GM13977 (cell line): ENCODE results near the gene FAM72C.
"Not testable (repeated sequence)": the region's sequence is repeated elsewhere in the genome, so short reads cannot be mapped to it uniquely, and the experiment has no call there.

Experiments used
- DNase-seq: peaks from one replicate; pipeline ENCODE4 v3.0.0; 2012; ENCODE audit warnings: low spot score
- in situ Hi-C: fragments of 300-500 bp; cut with MboI; formaldehyde crosslinking; loops from one replicate; pipeline ENCODE4 v1.12.0; 2022; ENCODE audit warnings: low sequenced_read_pairs, low pct_unique_long_range_greater_than_20kb, mixed read lengths, inconsistent platforms; ENCODE audit not compliant: unreplicated experiment

Gene FAM72C

DNA sequence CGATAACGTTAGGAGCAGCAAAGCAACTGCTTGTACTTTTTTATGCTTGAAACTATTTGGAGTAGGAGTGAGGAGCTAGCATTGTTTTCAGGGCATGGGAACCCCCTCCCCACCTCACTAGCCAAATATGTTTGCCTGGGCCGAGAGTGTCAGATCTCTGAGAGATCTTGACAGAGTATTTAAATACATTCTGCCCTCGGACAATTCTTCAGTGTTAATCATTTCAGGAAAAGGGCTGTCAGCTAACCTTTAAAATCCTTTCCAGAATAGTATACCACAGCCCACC lies 17.6 kb upstream of the FAM72C start:
- in situ Hi-C loops = not testable (repeated sequence)

DNA sequence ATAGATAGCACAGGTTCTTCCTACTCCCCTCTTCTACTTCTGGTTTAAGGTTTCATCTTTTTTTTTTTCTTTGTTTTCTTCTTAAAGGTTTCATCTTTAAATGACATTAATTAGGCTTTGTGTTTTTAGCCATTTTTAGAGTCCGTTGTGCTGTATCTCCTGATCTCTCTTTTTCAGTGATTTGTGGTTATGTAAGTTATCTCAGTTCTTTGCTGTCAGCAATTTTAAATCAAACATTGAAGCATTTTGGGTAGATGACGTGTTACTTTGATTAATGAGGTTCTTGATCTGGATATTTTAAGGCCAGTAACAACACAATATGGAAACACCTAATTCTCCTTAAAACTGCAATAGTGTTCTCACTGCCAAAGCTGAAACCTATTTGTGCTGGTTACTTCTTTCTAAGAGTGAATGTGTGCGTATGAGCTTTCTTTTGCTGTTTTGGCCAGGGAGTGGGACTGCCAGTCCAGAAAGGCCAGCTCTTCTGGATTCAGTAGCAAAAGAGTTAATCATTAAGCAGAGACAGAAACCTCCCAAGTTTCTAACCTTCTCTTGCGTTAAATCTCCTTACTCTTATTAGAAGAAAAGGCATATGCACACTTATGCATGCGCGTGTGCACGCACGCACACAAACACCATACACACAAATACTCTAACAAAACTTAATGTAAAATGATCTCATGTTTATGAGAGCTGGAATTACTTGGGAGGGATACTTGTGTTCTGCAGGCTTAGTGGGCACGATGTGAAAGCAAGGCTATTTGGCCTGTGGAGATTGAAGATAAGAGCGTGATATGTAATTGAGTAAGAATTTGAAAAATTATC lies 17.0 kb upstream of the FAM72C start:
- in situ Hi-C loops, DNase-seq: not testable (repeated sequence)

More for the DNA sequence above, 17.6 kb upstream of the FAM72C start:
- not testable (repeated sequence) for DNase-seq

DNA sequence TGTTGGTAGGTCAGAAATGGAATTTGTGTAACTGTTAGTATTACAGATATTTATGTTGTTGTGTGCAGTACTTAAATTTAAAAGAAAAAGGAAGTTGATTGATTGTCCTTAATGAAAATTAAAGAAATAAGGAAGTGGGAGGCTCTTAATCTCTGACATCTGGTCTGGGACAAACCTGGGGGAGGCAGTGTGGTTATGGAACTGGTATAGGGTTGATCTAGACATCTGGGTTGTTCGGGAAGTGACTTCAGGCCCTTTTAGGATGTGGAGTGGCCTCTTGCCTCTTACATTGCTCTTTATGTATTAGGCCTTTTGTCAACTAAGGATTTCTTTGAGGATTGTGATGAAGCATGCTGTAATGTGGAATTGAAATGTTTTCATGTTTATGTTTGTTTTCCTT lies 16.1 kb upstream of the FAM72C start:
- DNase-seq, in situ Hi-C loops: not testable (repeated sequence)

DNA sequence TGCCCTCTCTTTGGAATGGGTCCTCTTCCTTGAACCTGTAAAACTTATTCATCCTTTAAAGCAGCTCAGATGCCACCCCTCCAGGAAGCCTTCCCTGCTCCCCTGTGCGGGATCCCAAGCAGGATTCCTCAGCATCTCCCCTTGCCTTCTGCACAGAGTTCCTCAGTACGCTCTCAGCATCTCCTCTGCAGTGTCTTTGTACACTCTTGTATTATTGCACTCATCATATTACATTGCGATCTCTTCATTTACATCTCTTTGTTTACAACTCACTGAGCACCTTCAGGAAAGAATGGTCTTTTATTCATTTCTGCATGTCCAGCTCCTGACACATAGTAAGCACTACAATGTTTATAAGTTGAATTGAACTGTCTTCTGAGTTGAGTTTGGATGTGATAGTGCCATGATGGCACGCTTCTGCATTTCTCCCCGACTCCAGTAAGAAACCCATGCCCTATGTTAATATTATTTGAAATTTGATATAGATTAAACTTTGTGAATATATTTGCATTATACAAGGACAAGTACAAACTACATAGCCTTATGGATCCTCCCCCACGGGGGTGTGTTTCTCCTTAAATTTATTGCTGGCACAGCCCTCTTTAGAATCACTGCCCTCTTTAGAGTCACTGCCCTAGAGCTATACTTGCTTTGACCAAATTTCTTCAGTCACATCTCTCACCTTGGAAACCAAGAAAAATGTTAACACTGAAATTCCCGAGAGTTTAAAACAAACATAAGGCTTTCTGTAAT lies 13.1 kb upstream of the FAM72C start:
- in situ Hi-C loops, DNase-seq: not testable (repeated sequence)

DNA sequence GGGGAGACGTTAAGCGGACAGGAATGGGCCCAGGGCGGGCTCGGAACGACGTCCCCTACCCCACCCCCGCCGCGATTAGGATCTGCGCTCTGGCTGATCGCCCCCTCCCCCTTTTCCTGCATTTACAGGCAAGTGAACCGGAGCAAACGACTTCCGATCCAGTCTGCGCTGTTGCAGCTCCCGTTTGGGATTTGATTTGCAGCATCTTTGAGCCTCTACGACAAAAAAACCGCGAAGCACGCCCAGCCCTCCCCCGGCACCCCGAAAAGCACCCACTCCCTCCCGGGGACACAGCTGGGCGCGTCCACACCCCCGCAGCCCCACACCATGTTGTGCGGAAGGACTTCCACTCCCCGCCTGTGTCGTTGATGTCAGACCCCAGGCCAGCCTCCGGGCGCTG lies 2.6 kb upstream of the FAM72C start:
- DNase-seq, in situ Hi-C loops: not testable (repeated sequence)

DNA sequence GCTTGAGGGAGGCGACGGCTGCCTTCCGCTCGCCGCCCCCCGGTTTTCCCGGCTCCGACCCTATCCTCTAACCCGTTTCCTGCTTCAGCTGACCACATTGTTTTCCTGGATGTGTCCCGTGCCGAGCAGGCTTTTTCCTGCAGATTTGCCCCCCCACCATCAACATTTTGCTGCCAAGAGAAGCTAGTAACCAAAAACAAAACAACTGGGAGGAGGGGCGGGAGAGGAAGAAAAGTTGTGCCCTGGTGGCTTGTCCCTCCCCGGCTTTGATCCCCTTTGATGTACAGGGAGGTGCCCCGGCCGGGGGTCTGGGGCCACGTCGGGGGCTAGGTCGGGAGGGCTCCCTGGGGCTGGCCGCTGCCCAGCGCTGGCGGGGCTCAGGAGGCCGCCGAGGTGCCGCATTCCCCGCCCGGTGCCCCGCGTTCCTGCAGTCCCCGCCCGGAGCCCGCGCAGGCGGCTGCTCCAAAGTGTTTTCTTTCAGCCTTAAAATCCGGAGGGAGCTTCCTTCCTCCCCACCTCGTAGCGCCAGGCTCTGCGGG lies 2.2 kb upstream of the FAM72C start:
- DNase-seq, in situ Hi-C loops: not testable (repeated sequence)

DNA sequence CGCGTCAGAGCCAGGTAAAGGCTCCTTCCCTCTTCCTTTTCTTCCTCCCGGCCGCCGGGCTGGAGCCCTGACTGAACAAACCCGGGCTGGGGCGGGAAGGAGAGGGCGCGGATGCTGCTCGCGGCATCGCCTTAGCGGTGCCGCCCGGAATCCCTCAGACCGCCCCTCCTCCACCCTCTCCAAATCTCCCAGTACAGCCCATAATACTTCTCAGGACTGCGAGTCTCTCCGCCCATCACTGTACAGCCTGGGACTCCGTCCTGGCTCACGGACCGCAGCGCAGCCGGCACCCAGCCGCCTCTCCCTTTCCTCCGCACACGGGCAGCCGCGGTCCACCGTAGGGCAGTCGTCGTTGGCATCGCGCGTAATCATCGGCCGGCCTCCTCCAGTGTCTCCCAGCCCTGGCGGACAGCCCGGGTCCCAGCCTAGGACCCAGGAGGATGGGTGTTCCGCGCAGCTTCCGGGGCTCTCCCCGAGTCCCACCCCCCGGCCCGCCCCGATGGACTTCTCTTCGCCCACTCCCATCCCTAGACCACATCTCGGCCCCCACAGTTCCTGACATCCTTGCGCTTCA lies 1.1 kb upstream of the FAM72C start:
- DNase-seq = not testable (repeated sequence)

DNA sequence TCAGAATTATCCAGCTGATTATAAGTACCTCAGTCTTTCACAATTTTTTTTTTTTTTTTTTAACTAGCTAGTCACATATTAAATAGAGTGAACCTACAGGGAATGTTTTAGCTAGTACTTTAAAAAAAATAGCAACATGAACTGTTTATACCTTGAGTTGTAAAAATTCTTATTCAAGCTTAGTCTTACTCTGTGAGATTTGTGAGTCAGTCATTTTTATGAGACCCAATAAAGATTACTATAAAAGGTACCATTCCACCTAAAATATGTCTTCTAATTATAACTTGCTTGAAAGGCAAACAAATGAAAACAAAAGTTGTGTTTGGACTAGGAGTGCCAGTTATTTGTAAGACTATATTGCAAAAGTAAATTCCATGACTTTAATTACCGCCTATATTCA lies 5.9 kb downstream of the FAM72C start:
- in situ Hi-C loops, DNase-seq: not testable (repeated sequence)

More for the DNA sequence above, 1.1 kb upstream of the FAM72C start:
- in situ Hi-C loops = not testable (repeated sequence)

DNA sequence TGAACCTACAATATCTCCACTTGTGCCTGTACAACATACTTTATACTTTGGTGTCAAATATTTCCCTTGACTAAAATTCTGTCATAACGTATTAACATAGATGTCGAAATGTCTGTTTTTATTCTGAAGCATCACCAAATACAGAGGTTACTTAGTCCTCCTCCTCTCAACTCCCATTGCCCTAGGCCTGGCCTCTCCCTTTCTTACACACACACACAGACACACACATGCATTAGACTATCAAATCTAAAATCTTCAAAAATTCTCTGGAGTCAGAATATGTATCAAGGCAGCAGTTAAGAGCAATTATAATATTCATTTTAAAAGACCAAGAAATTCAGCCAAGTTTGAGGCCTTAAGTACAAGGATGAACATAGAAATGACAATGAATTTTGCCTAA lies 7.5 kb downstream of the FAM72C start:
- DNase-seq, in situ Hi-C loops: not testable (repeated sequence)

DNA sequence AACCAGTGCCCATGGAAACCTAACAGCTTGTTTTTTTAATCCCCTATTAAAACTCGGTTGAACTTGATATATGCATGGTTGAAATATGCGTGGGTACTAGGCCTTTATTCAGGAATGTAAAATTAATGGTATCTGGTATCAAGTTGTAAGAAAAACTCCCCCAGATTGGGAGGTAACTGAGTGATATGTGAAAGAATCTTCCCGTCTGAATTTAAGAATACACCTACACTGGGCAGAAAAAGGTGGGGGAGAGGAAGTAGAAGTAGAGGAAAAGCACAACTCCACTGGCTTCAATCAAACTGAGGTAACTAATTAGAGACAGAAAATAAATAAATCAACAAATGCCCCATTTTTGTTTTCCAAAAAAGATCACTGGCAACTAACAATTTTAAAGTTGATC lies 15.9 kb downstream of the FAM72C start:
- DNase-seq, in situ Hi-C loops: not testable (repeated sequence)

DNA sequence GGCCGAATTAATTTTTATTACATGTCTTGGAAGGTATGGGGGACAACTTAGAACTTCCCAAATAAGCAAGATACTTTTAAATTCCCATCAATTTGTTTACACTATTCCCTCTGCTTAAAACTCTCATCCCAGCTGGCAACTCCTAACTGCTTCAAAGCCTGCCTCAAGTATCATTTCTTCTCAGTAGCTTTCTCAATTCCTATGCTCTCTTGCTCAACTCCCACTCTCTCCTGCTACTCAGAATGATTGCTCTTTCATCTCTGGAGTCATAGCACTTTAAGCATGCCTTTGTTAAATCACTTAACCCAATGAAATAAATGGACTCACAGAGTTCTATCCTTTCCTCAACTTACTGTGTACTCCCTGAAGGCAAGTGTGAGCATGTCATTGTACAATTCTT lies 18.9 kb downstream of the FAM72C start:
- in situ Hi-C loops, DNase-seq: not testable (repeated sequence)

DNA sequence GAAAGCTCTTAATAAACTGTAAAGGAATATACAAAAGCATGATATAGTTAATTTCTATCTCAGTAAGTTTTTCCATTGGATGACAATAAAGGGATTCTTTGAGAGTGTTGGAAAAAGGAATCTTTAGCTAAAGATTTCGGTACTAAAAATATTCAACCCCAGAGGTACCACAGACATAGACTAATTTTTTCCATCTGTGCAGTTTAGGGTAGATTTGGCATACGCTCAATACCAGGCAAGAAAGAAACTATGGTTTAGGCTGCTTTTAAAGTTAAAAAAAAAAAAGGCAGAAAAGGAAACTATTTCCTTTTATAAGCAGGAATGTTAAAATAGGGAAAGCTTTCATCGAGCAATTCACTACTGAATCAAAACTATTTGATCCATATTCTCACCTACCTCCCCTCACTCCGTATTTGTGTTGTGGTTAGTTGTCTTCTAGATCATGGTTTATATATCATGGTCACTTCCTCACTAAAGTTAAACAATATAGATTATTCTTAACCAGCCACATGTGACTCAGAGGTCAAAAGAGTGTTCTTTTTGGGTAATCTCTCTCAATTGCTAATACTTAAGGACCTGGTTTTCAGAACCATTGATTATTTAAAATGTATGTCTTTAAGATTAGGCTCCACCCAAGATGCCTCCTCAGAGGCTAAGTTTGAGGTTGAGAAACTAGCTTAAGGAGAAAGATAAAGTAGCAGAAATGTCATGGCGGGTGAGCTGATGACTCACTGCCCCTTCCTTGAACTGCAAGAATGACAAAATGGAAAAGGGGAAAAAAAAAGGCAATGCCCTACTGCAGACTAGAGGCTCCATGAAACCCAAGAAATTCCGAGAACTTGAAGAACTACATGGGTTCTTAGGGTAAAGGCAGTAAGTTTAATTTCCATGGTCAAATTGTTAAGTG lies 20.0 kb downstream of the FAM72C start:
- in situ Hi-C loops, DNase-seq: not testable (repeated sequence)

DNA sequence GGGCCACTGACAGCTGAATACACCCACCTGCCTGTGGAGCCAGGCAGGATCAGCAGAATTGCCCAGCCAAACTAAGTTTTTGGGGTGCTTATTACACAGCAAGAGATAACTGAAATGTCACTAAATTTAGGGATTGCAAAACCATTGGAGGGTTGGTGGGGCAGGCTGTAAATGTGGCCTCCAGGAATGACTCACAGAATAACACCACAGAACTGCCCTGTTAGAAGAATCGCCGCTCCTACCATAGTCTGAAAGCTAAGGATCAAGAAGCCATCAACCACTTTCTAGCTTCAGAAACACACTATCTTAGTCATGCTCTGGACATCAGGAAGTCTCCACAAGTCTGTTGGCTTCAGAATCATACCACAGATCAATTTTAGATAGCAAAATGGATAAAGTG lies 24.0 kb downstream of the FAM72C start:
- DNase-seq, in situ Hi-C loops: not testable (repeated sequence)

DNA sequence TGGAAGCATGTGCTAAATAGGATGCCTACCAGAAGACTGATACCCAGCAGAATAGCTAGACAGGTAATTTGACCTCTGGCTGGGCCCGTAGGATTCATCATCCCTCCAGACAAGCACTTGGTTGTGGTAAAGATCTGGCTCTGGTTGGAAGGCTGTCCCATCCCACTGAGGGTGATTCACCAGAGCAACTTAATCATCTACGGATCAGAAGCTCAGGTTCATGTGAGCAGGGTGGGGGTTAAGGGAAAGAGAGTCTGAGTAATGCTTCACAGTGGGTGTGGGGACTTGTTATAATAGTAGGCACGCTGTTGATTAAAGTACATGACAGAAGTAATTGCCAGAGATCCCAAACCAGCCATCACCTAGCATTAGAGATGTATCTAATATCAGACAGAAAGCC lies 26.5 kb downstream of the FAM72C start:
- in situ Hi-C loops, DNase-seq: not testable (repeated sequence)

DNA sequence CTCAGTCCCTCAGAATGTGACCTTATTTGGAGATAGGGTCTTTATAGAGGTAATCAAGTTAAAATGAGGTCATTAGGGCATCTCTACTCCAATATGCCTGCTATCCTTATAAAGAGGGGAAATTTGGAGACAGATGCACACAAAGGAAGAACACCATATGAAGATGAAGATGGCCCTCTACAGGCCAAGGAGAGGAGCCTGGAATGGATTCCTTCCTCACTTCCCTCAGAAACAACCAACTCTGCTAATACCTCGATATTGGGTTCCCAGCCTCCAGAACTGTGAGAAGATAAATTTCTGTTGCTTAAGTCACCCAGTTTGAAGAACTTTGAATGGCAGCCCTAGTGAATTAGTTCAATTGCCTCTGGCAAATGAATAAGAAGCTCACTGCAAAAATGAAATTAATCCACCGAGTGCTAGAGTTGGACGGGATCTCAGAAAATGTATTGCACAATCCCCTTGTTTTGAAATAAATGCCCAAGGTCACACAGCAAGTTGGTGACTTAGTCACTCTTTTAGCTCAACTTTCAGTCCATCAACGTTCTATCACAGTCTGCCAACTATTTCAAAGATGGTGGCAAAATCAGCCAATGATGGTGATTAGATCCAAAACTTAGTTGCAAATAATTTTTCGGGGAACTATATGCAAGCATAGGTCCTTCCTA lies 27.1 kb downstream of the FAM72C start:
- not testable (repeated sequence) for DNase-seq

DNA sequence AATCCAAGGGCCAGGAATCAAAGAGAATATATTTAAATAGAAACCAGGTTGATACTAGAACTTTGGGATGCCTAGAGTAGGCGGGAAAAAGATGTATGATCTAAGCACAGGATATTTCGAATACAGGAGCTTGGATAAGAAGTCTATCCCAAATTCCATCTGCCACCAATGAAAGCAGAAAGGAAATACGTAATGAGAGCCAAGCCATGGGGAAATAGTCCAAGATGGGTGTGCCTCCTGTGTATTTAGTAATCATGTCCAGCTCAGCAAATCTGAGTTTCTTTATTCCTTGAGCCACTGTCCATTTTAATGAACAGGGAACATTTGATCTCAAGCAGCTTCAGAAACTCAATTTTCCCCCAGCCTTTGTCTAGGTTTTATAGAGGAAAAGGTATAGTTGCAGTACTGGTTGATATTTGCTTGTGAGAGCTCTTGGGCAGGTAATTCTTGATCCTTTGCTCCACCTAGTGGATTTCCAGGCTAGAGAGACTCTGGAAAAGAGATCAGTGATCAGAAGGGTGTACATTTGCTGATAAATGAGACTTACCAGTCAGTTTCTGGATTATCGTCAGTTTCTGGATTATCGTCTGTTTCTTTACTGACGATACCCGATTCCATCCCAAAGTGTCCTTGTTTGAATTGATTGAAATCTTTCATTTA lies 28.3 kb downstream of the FAM72C start:
- in situ Hi-C loops, DNase-seq: not testable (repeated sequence)

More for the DNA sequence above, 27.1 kb downstream of the FAM72C start:
- in situ Hi-C loops = not testable (repeated sequence)
